Mucosa of stomach (tissue), 1 donor: Measurements from ENCODE around the gene LRRC3.

Source experiments
- H3K27me3 ChIP-seq: one replicate; pipeline ENCODE4 v1.7.0; 2013; ENCODE audit warnings: mild to moderate bottlenecking, low read length; ENCODE audit not compliant: control insufficient read depth, insufficient read depth
- H3K36me3 ChIP-seq: one replicate; pipeline ENCODE4 v1.7.0; 2013; ENCODE audit warnings: low read length; ENCODE audit not compliant: control insufficient read depth, insufficient read depth
- H3K4me1 ChIP-seq: one replicate; pipeline ENCODE4 v1.7.0; 2013; ENCODE audit warnings: mild to moderate bottlenecking, low read length; ENCODE audit not compliant: control insufficient read depth, insufficient read depth
- H3K4me3 ChIP-seq: one replicate; pipeline ENCODE4 v1.7.0; 2013; ENCODE audit warnings: low read length
- H3K9ac ChIP-seq: one replicate; pipeline ENCODE4 v1.7.0; 2013; ENCODE audit warnings: mild to moderate bottlenecking, low read length, moderate library complexity
- H3K9me3 ChIP-seq: one replicate; pipeline ENCODE4 v1.7.0; 2013; ENCODE audit warnings: mild to moderate bottlenecking, low read length, moderate library complexity; ENCODE audit not compliant: control insufficient read depth
- donor health status: Pancreatic carcinoma.

Gene LRRC3

GRCh38 chr21:44436958-44437357 lies 18.4 kb upstream of the LRRC3 start:
- Histone ChIP-seq H3K9me3 (no peaks in the 10 kb centered on the region), H3K4me1 (peaks cover 18% of the 10 kb centered on the region), H3K27me3 (no peaks in the 10 kb centered on the region), H3K4me3 (no peak overlapping the region), H3K9ac (no peak overlapping the region), H3K36me3 (no peaks in the 10 kb centered on the region)

GRCh38 chr21:44437371-44437695 lies 18.0 kb upstream of the LRRC3 start:
- H3K4me1 ChIP-seq, result peaks cover 18% of the 10 kb centered on the region

GRCh38 chr21:44437696-44438431 lies 17.4 kb upstream of the LRRC3 start:
- no peak overlapping the region for H3K4me3 ChIP-seq
- H3K4me1 ChIP-seq, result peaks cover 18% of the 10 kb centered on the region
- no peak overlapping the region for H3K9ac ChIP-seq
- H3K27me3 ChIP-seq, result no peaks in the 10 kb centered on the region
- H3K9me3 ChIP-seq, result no peaks in the 10 kb centered on the region
- no peaks in the 10 kb centered on the region for H3K36me3 ChIP-seq

More at GRCh38 chr21:44437371-44437695, 18.0 kb upstream of the LRRC3 start:
- Histone ChIP-seq H3K27me3 (no peaks in the 10 kb centered on the region), H3K36me3 (no peaks in the 10 kb centered on the region), H3K9me3 (no peaks in the 10 kb centered on the region), H3K9ac (no peak overlapping the region), H3K4me3 (no peak overlapping the region)

- H3K27me3 ChIP-seq, result no peaks in the 10 kb centered on the region
- no peak overlapping the region for H3K4me3 ChIP-seq
- H3K9me3 ChIP-seq, result no peaks in the 10 kb centered on the region
- no peaks in the 10 kb centered on the region for H3K36me3 ChIP-seq
- H3K4me1 ChIP-seq, result peaks cover 18% of the 10 kb centered on the region
- H3K9ac ChIP-seq, result peak overlapping the region; percentile 43
These were observed 16.6 kb upstream of the LRRC3 start for GRCh38 chr21:44438531-44439210.

- Histone ChIP-seq H3K9me3 (no peaks in the 10 kb centered on the region), H3K36me3 (no peaks in the 10 kb centered on the region), H3K4me1 (peaks cover 18% of the 10 kb centered on the region), H3K27me3 (peaks cover 4% of the 10 kb centered on the region), H3K9ac (no peak overlapping the region), H3K4me3 (no peak overlapping the region)
These were observed 16.1 kb upstream of the LRRC3 start for GRCh38 chr21:44439211-44439600.

GRCh38 chr21:44440241-44441040 lies 14.9 kb upstream of the LRRC3 start:
- no peaks in the 10 kb centered on the region for H3K36me3 ChIP-seq
- peaks cover 18% of the 10 kb centered on the region for H3K4me1 ChIP-seq
- H3K9me3 ChIP-seq, result no peaks in the 10 kb centered on the region
- H3K27me3 ChIP-seq, result peaks cover 4% of the 10 kb centered on the region
- no peak overlapping the region for H3K9ac ChIP-seq
- H3K4me3 ChIP-seq, result no peak overlapping the region

GRCh38 chr21:44441041-44441400 lies 14.3 kb upstream of the LRRC3 start:
- Histone ChIP-seq H3K9ac (no peak overlapping the region), H3K27me3 (peaks cover 4% of the 10 kb centered on the region), H3K4me1 (peaks cover 18% of the 10 kb centered on the region), H3K4me3 (no peak overlapping the region), H3K36me3 (no peaks in the 10 kb centered on the region), H3K9me3 (no peaks in the 10 kb centered on the region)

- peaks cover 18% of the 10 kb centered on the region for H3K4me1 ChIP-seq
- H3K36me3 ChIP-seq, result no peaks in the 10 kb centered on the region
- no peak overlapping the region for H3K9ac ChIP-seq
- H3K4me3 ChIP-seq, result no peak overlapping the region
- H3K27me3 ChIP-seq, result peaks cover 4% of the 10 kb centered on the region
- H3K9me3 ChIP-seq, result no peaks in the 10 kb centered on the region
These were observed 13.6 kb upstream of the LRRC3 start for GRCh38 chr21:44441581-44442265.

GRCh38 chr21:44442266-44443125 lies 12.8 kb upstream of the LRRC3 start:
- Histone ChIP-seq H3K27me3 (peaks cover 4% of the 10 kb centered on the region), H3K4me3 (no peak overlapping the region), H3K36me3 (no peaks in the 10 kb centered on the region), H3K4me1 (peaks cover 18% of the 10 kb centered on the region), H3K9me3 (no peaks in the 10 kb centered on the region), H3K9ac (no peak overlapping the region)

GRCh38 chr21:44443291-44443890 lies 11.9 kb upstream of the LRRC3 start:
- H3K4me3 ChIP-seq, result no peak overlapping the region
- peaks cover 9% of the 10 kb centered on the region for H3K4me1 ChIP-seq
- H3K9me3 ChIP-seq, result no peaks in the 10 kb centered on the region
- no peaks in the 10 kb centered on the region for H3K36me3 ChIP-seq
- H3K27me3 ChIP-seq, result peaks cover 5% of the 10 kb centered on the region
- no peak overlapping the region for H3K9ac ChIP-seq

- no peak overlapping the region for H3K4me3 ChIP-seq
- no peaks in the 10 kb centered on the region for H3K36me3 ChIP-seq
- peaks cover 6% of the 10 kb centered on the region for H3K4me1 ChIP-seq
- H3K9ac ChIP-seq, result no peak overlapping the region
- H3K9me3 ChIP-seq, result no peaks in the 10 kb centered on the region
- H3K27me3 ChIP-seq, result peaks cover 10% of the 10 kb centered on the region
These were observed 11.4 kb upstream of the LRRC3 start for GRCh38 chr21:44443891-44444285.
